OCI-LY1 (cell line): Measurements from ENCODE around the gene CLDN5.

ENCODE experiments used
- H2AFZ ChIP-seq: fragments of 200-600 bp; sonication (generic), shearing (Covaris generic); 2 replicates; pipeline ENCODE4 v1.6.0; 2014; ENCODE audit warnings: antibody characterized with exemption, mild to moderate bottlenecking, low read length
- H3F3A ChIP-seq: fragments of 200-600 bp; sonication (generic), shearing (Covaris generic); 2 replicates; pipeline ENCODE4 v1.6.0; 2014; ENCODE audit warnings: mild to moderate bottlenecking, antibody characterized with exemption, low read length, moderate library complexity; ENCODE audit not compliant: insufficient read depth
- H3K27ac ChIP-seq: fragments of 200-600 bp; sonication (generic); 2 replicates; pipeline ENCODE4 v1.5.1; 2014; ENCODE audit warnings: low read length, mixed run types, mild to moderate bottlenecking, low read depth; ENCODE audit not compliant: poor library complexity, severe bottlenecking
- H3K27me3 ChIP-seq: fragments of 200-600 bp; sonication (generic); 2 replicates; pipeline ENCODE4 v1.6.0; 2014; ENCODE audit warnings: antibody characterized with exemption, mild to moderate bottlenecking, low read length, moderate library complexity; ENCODE audit not compliant: insufficient read depth
- H3K36me3 ChIP-seq: fragments of 200-600 bp; sonication (generic); 2 replicates; pipeline ENCODE4 v1.6.1; 2014; ENCODE audit warnings: mild to moderate bottlenecking, antibody characterized with exemption, low read length, moderate library complexity, mixed read lengths; ENCODE audit not compliant: insufficient read depth
- H3K4me1 ChIP-seq: fragments of 200-600 bp; sonication (generic); 2 replicates; pipeline ENCODE4 v1.5.1; 2014; ENCODE audit warnings: mild to moderate bottlenecking, low read length, moderate library complexity; ENCODE audit not compliant: insufficient read depth, severe bottlenecking
- H3K4me2 ChIP-seq: fragments of 200-600 bp; sonication (generic), shearing (Covaris generic); 2 replicates; pipeline ENCODE4 v1.6.1; 2014; ENCODE audit warnings: low read length
- H3K4me3 ChIP-seq: fragments of 200-600 bp; sonication (generic); 2 replicates; pipeline ENCODE4 v1.5.1; 2014; ENCODE audit warnings: low read length, low read depth, mild to moderate bottlenecking, mixed read lengths; ENCODE audit not compliant: poor library complexity, severe bottlenecking
- H3K79me2 ChIP-seq: fragments of 200-600 bp; shearing (Covaris generic); 2 replicates; pipeline ENCODE4 v1.6.1; 2016; ENCODE audit warnings: mixed run types, low read length, mixed read lengths; ENCODE audit not compliant: insufficient read depth
- H3K9ac ChIP-seq: fragments of 200-600 bp; sonication (generic), shearing (Covaris generic); 2 replicates; pipeline ENCODE4 v1.6.1; 2014; ENCODE audit warnings: mild to moderate bottlenecking, low read length, mixed read lengths
- H3K9me2 ChIP-seq: fragments of 200-600 bp; sonication (generic), shearing (Covaris generic); 2 replicates; pipeline ENCODE4 v1.6.1; 2014; ENCODE audit warnings: low read depth, mild to moderate bottlenecking, low read length, mixed read lengths
- H3K9me3 ChIP-seq: fragments of 200-600 bp; shearing (Covaris generic); 2 replicates; pipeline ENCODE4 v1.6.1; 2014; ENCODE audit warnings: low read length, mixed read lengths
- H4K20me1 ChIP-seq: fragments of 200-600 bp; sonication (generic), shearing (Covaris generic); 2 replicates; pipeline ENCODE4 v1.6.0; 2016; ENCODE audit warnings: mild to moderate bottlenecking, low read length; ENCODE audit not compliant: insufficient read depth
- CTCF ChIP-seq: fragments of 200-600 bp; sonication (generic), shearing (Covaris generic); IDR thresholded peaks from 2 replicates; pipeline ENCODE4 v1.5.1; 2017; ENCODE audit warnings: mild to moderate bottlenecking, antibody characterized with exemption, low read length, moderate library complexity, mixed read lengths
- EZH2 ChIP-seq: fragments of 200-600 bp; sonication (generic), shearing (Covaris generic); IDR thresholded peaks from 2 replicates; pipeline ENCODE4 v1.8.0; 2017; ENCODE audit warnings: borderline replicate concordance, mixed run types, mild to moderate bottlenecking, antibody characterized with exemption, low read length, moderate library complexity, mixed read lengths

CLDN5 gene

GRCh38 chr22:19494676-19495173 is 29.5 kb downstream of the CLDN5 start:
- no peak for TF ChIP-seq EZH2
- Histone ChIP-seq H3K9me3 (no peaks in the 10 kb centered on the region), H3K27ac (no peak overlapping the region), H3K9ac (no peak overlapping the region), H3K9me2 (no peaks in the 10 kb centered on the region), H3K36me3 (peaks cover 79% of the 10 kb centered on the region), H3F3A (no peaks in the 10 kb centered on the region), H3K4me1 (no peaks in the 10 kb centered on the region), H3K4me3 (no peak overlapping the region), H2AFZ (no peak overlapping the region), H4K20me1 (no peaks in the 10 kb centered on the region), H3K4me2 (no peak overlapping the region), H3K27me3 (no peaks in the 10 kb centered on the region), H3K79me2 (no peaks in the 10 kb centered on the region)

GRCh38 chr22:19494001-19494560 is 30.1 kb downstream of the CLDN5 start:
- Histone ChIP-seq H3K36me3 (peaks cover 81% of the 10 kb centered on the region), H3F3A (no peaks in the 10 kb centered on the region), H3K79me2 (no peaks in the 10 kb centered on the region), H4K20me1 (no peaks in the 10 kb centered on the region), H3K27me3 (no peaks in the 10 kb centered on the region), H3K4me2 (no peak overlapping the region), H2AFZ (no peak overlapping the region), H3K9ac (no peak overlapping the region), H3K4me1 (no peaks in the 10 kb centered on the region), H3K4me3 (no peak overlapping the region), H3K9me3 (no peaks in the 10 kb centered on the region), H3K9me2 (no peaks in the 10 kb centered on the region), H3K27ac (no peak overlapping the region)
- TF ChIP-seq CTCF = no peak
- no peak for TF ChIP-seq EZH2

GRCh38 chr22:19492504-19493174 is 31.6 kb downstream of the CLDN5 start:
- no peak overlapping the region for H3K4me3 ChIP-seq
- no peaks in the 10 kb centered on the region for H3F3A ChIP-seq
- H3K36me3 ChIP-seq = peaks cover 80% of the 10 kb centered on the region

More at GRCh38 chr22:19492504-19493174, 31.6 kb downstream of the CLDN5 start:
- Histone ChIP-seq H4K20me1 (no peaks in the 10 kb centered on the region), H3K9me2 (no peaks in the 10 kb centered on the region), H3K9me3 (no peaks in the 10 kb centered on the region), H3K4me2 (no peak overlapping the region), H2AFZ (no peak overlapping the region), H3K27ac (no peak overlapping the region), H3K4me1 (no peaks in the 10 kb centered on the region), H3K9ac (no peak overlapping the region), H3K27me3 (no peaks in the 10 kb centered on the region), H3K79me2 (no peaks in the 10 kb centered on the region)
- TF ChIP-seq EZH2 = no peak
- TF ChIP-seq CTCF = no peak
